ENCODE data around the gene ARRDC1. TPM values are rescaled to one million over a fixed set of nuclear protein-coding genes. Genes with fewer than 3 reads are reported as not detected.

ARRDC1 gene
- total RNA-seq, 1 experiment from 2014 or later: 86.4 TPM

- no peak overlapping the region for H3K4me3 Mint-ChIP-seq (ENCODE audit: low read depth, unreplicated experiment)
- H3K36me3 Mint-ChIP-seq (ENCODE audit: insufficient read depth, unreplicated experiment): peaks cover 35% of the 10 kb centered on the region
- no TSS peak for BruUV-seq (replicated peaks)
- H3K4me1 Mint-ChIP-seq (ENCODE audit: low read depth, unreplicated experiment): no peaks in the 10 kb centered on the region
- H3K27me3 Mint-ChIP-seq (ENCODE audit: unreplicated experiment): no peaks in the 10 kb centered on the region
- no peak for DNase-seq
- intact Hi-C loops (cut with micrococcal nuclease; ENCODE audit: unreplicated experiment): no loop called here
- H3K9me3 Mint-ChIP-seq (ENCODE audit: low read depth, unreplicated experiment): no peaks in the 10 kb centered on the region
- CTCF ChIA-PET: no interaction called here
- TF ChIP-seq CTCF (IDR thresholded peaks at IDR 0.05; ENCODE audit: unreplicated experiment): no peak
- no peak overlapping the region for H3K27ac Mint-ChIP-seq (ENCODE audit: unreplicated experiment)
Observed at GRCh38 chr9:137582286-137582860, 23.1 kb upstream of the ARRDC1 start.

DNA sequence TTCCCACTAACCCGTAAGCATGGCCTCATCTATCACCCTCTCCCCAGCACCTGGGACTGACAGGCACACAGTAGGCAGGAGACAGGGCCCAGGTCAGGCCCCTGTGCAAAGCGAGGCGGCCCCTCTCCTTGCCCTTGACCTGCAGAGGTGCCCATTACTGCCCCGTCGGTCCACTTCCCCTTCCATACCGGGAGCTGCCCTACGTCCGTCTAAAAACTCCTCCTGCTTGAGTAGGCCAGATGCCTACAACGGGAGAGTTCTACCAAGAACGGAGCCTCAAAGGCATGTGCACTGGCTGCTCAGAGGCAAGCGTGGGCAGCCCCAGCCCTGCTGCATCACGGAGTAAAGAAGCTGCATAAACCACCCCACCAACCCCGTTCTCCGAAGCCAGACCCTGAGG, 22.1 kb upstream of the ARRDC1 start:
- Mint-ChIP-seq H3K9me3 (ENCODE audit: low read depth, unreplicated experiment) (no peaks in the 10 kb centered on the region), H3K27me3 (ENCODE audit: unreplicated experiment) (no peaks in the 10 kb centered on the region), H3K27ac (ENCODE audit: unreplicated experiment) (no peak overlapping the region), H3K36me3 (ENCODE audit: insufficient read depth, unreplicated experiment) (peaks cover 31% of the 10 kb centered on the region), H3K4me3 (ENCODE audit: low read depth, unreplicated experiment) (no peak overlapping the region), H3K4me1 (ENCODE audit: low read depth, unreplicated experiment) (peaks cover 7% of the 10 kb centered on the region)
- no TSS peak for BruUV-seq (replicated peaks)
- CTCF ChIA-PET: no interaction called here
- TF ChIP-seq CTCF (IDR thresholded peaks at IDR 0.05; ENCODE audit: unreplicated experiment): no peak
- DNase-seq: no peak
- intact Hi-C loops (cut with micrococcal nuclease; ENCODE audit: unreplicated experiment): no loop called here

DNA sequence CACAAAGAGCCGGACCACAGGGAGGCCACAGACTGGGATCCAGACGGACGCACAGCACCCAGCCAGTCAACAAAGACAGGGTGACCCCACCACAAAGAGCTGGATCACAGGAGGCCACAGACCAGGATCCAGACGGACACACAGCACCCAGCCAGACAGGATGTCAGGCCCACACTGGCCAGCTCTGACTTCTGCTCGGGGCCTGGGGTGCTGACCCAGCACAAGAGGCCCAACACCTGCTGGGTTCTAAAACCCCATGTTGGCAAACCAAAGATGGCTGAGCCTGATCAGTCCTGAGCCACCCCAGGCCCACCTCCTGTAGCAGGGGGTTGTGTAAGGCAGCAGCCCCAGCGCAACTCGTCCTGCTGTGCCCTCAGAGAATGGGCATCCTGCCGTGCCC, 21.5 kb upstream of the ARRDC1 start:
- H3K4me1 Mint-ChIP-seq (ENCODE audit: low read depth, unreplicated experiment): peaks cover 7% of the 10 kb centered on the region
- CTCF ChIA-PET: no interaction called here
- BruUV-seq (replicated peaks): no TSS peak
- TF ChIP-seq CTCF (IDR thresholded peaks at IDR 0.05; ENCODE audit: unreplicated experiment): no peak
- no peak overlapping the region for H3K4me3 Mint-ChIP-seq (ENCODE audit: low read depth, unreplicated experiment)
- intact Hi-C loops (cut with micrococcal nuclease; ENCODE audit: unreplicated experiment): no loop called here
- no peaks in the 10 kb centered on the region for H3K9me3 Mint-ChIP-seq (ENCODE audit: low read depth, unreplicated experiment)
- H3K36me3 Mint-ChIP-seq (ENCODE audit: insufficient read depth, unreplicated experiment): peaks cover 33% of the 10 kb centered on the region
- DNase-seq: no peak
- no peaks in the 10 kb centered on the region for H3K27me3 Mint-ChIP-seq (ENCODE audit: unreplicated experiment)
- no peak overlapping the region for H3K27ac Mint-ChIP-seq (ENCODE audit: unreplicated experiment)

DNA sequence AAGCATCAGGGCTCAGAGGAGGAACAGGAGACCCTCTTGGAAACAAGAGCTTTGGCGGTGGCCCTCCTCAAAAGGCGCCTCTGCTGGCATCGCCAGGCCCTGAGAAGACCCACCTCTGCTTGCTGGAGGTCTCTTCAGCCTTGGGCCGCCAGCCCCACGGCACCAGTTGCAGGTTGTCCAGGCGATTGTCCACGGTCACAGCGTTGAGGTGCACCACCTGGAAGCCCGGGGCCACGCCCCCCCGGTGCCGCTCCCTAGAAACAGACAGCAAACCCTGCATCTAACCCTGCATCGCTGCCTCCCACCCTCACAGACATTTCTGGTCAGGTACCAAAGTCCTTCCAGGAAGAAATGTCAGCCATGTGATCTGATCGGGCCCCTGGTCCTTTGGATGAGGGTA, 18.6 kb upstream of the ARRDC1 start:
- no peak overlapping the region for H3K4me3 Mint-ChIP-seq (ENCODE audit: low read depth, unreplicated experiment)
- no peak for DNase-seq
- H3K27me3 Mint-ChIP-seq (ENCODE audit: unreplicated experiment): no peaks in the 10 kb centered on the region
- peaks cover 42% of the 10 kb centered on the region for H3K36me3 Mint-ChIP-seq (ENCODE audit: insufficient read depth, unreplicated experiment)
- H3K27ac Mint-ChIP-seq (ENCODE audit: unreplicated experiment): no peak overlapping the region
- BruUV-seq (replicated peaks): no TSS peak
- H3K9me3 Mint-ChIP-seq (ENCODE audit: low read depth, unreplicated experiment): no peaks in the 10 kb centered on the region
- CTCF ChIA-PET: no interaction called here
- intact Hi-C loops (cut with micrococcal nuclease; ENCODE audit: unreplicated experiment): no loop called here
- peaks cover 7% of the 10 kb centered on the region for H3K4me1 Mint-ChIP-seq (ENCODE audit: low read depth, unreplicated experiment)
- TF ChIP-seq CTCF (IDR thresholded peaks at IDR 0.05; ENCODE audit: unreplicated experiment): no peak

All from Calu3 (cell line).